ENCODE measurements around the gene CASP4. TPM values are rescaled to one million over a fixed set of nuclear protein-coding genes. Genes with fewer than 3 reads are reported as not detected.

CASP4 gene
- total and polyA plus RNA-seq, 9 of the 15 experiments (the other 6 are each of a cell fraction or from before 2014, with no cell fraction given) = 0.15 to 0.42 (median 0.27) TPM; not detected in 1

DNA sequence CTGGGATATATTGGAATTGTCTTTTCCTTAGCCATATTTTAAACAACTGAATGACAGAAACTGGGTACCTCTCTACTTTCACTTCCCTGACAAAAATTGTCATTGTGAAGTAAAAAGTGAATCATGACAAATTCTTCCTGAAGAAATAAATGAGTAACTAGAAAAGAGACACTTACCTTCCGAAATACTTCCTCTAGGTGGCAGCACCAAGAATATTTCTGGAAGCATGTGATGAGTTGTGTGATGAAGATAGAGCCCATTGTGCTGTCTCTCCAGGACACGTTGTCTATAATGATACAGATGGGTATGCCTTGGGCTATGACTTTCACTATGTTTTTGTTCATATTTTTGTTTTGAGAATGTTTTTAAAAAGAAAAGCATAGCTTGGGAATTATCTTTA lies 21.5 kb downstream of the CASP4 start:
- TF ChIP-seq ZNF274 (IDR thresholded peaks at IDR 0.05; ENCODE audit: borderline replicate concordance, low read depth, low read length) (no peak), DDX20 (tag; IDR thresholded peaks at IDR 0.05; ENCODE audit: low read depth) (no peak), ZNF77 (CRISPR knock-in tag; IDR thresholded peaks at IDR 0.05) (no peak), CBFB (CRISPR knock-in tag; IDR thresholded peaks at IDR 0.05) (no peak), RAD21 (CRISPR knock-in tag; conservative IDR thresholded peaks at IDR 0.05 in 1 of 2, IDR thresholded peaks at IDR 0.05 in 1 of 2) (peak in 1 of 2 experiments; percentile 23; a peak in 1 of 4 replicates), E2F5 (CRISPR knock-in tag; IDR thresholded peaks at IDR 0.05) (no peak), FOXA3 (CRISPR knock-in tag; conservative IDR thresholded peaks at IDR 0.05 in 1 of 2, IDR thresholded peaks at IDR 0.05 in 1 of 2) (no peak), MAFF (IDR thresholded peaks at IDR 0.05; ENCODE audit: low read length) (no peak), ZNF696 (CRISPR knock-in tag; conservative IDR thresholded peaks at IDR 0.05) (no peak), ZSCAN29 (IDR thresholded peaks at IDR 0.05) (no peak), LARP7 (IDR thresholded peaks at IDR 0.05) (no peak), SIRT6 (IDR thresholded peaks at IDR 0.05; ENCODE audit: low read depth, low read length) (no peak)
- TF ChIP-seq, protein P1, sequence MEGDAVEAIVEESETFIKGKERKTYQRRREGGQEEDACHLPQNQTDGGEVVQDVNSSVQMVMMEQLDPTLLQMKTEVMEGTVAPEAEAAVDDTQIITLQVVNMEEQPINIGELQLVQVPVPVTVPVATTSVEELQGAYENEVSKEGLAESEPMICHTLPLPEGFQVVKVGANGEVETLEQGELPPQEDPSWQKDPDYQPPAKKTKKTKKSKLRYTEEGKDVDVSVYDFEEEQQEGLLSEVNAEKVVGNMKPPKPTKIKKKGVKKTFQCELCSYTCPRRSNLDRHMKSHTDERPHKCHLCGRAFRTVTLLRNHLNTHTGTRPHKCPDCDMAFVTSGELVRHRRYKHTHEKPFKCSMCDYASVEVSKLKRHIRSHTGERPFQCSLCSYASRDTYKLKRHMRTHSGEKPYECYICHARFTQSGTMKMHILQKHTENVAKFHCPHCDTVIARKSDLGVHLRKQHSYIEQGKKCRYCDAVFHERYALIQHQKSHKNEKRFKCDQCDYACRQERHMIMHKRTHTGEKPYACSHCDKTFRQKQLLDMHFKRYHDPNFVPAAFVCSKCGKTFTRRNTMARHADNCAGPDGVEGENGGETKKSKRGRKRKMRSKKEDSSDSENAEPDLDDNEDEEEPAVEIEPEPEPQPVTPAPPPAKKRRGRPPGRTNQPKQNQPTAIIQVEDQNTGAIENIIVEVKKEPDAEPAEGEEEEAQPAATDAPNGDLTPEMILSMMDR (IDR thresholded peaks at IDR 0.05 in 2 of 3, conservative IDR thresholded peaks at IDR 0.05 in 1 of 3; ENCODE audit: insufficient read depth in 2 of 3, low read depth in 1 of 3, low read length in 3 of 3) = 0 out of 6 replicates have a peak, but pooled peaks of 1 of the 3 experiments have one; percentile 17
- TF ChIP-seq, protein P2, sequence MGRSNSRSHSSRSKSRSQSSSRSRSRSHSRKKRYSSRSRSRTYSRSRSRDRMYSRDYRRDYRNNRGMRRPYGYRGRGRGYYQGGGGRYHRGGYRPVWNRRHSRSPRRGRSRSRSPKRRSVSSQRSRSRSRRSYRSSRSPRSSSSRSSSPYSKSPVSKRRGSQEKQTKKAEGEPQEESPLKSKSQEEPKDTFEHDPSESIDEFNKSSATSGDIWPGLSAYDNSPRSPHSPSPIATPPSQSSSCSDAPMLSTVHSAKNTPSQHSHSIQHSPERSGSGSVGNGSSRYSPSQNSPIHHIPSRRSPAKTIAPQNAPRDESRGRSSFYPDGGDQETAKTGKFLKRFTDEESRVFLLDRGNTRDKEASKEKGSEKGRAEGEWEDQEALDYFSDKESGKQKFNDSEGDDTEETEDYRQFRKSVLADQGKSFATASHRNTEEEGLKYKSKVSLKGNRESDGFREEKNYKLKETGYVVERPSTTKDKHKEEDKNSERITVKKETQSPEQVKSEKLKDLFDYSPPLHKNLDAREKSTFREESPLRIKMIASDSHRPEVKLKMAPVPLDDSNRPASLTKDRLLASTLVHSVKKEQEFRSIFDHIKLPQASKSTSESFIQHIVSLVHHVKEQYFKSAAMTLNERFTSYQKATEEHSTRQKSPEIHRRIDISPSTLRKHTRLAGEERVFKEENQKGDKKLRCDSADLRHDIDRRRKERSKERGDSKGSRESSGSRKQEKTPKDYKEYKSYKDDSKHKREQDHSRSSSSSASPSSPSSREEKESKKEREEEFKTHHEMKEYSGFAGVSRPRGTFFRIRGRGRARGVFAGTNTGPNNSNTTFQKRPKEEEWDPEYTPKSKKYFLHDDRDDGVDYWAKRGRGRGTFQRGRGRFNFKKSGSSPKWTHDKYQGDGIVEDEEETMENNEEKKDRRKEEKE (IDR thresholded peaks at IDR 0.05; ENCODE audit: borderline replicate concordance in 1 of 2, control insufficient read depth in 1 of 2, low read depth in 2 of 2, low read length in 1 of 2) = no peak
- Histone ChIP-seq H3K9me3 (replicated peaks; ENCODE audit: control insufficient read depth, insufficient read depth, low read depth, low read length) (no peaks in the 10 kb centered on the region), H3K4me3 (no peak overlapping the region), H3K36me3 (ENCODE audit: control insufficient read depth, insufficient read depth, low read length) (no peaks in the 10 kb centered on the region), H3K9ac (ENCODE audit: insufficient read depth in 1 of 2, low read depth in 2 of 2, low read length in 2 of 2) (no peak overlapping the region), H3K27ac (ENCODE audit: extremely low read depth, low read depth, low read length) (no peak overlapping the region), H3K4me1 (replicated peaks in 1 of 2; ENCODE audit: control insufficient read depth in 2 of 2, insufficient read depth in 2 of 2, low read length in 2 of 2) (no peaks in the 10 kb centered on the region), H3K9me1 (ENCODE audit: control insufficient read depth, insufficient read depth, low read length) (no peaks in the 10 kb centered on the region), H3K4me2 (ENCODE audit: insufficient read depth, low read length) (no peak overlapping the region), H4K20me1 (replicated peaks; ENCODE audit: control insufficient read depth, insufficient read depth, low read length) (no peaks in the 10 kb centered on the region), H3K27me3 (ENCODE audit: control insufficient read depth in 2 of 2, insufficient read depth in 2 of 2, low read length in 2 of 2) (no peaks in the 10 kb centered on the region), H3K79me2 (ENCODE audit: control insufficient read depth, insufficient read depth, low read length) (no peaks in the 10 kb centered on the region), H2AFZ (ENCODE audit: low read depth, low read length) (no peak overlapping the region)
- BruUV-seq (replicated peaks) = no TSS peak
- ChIA-PET POLR2A (no interaction called here), CTCF (ENCODE audit: low intra/inter-chr PET ratio) (no interaction called here)
- ATAC-seq (no peak), FAIRE-seq (no peak), DNase-seq (ENCODE audit: extremely low read depth in 1 of 4, low spot score in 3 of 4) (peak in 3 of 4 experiments; percentile 8 to 18 (median 12))
- intact Hi-C loops (cut with micrococcal nuclease) (no loop called here), in situ Hi-C loops (cut with MboI) (no loop called here)
- 6% methylated on average over 2 of the region's 2 CpGs for WGBS (ENCODE audit: insufficient coverage, low coverage, missing lambda C conversion rate)

Data from K562 (cell line).